ENCODE results near the gene MICOS13.

Gene MICOS13

DNA sequence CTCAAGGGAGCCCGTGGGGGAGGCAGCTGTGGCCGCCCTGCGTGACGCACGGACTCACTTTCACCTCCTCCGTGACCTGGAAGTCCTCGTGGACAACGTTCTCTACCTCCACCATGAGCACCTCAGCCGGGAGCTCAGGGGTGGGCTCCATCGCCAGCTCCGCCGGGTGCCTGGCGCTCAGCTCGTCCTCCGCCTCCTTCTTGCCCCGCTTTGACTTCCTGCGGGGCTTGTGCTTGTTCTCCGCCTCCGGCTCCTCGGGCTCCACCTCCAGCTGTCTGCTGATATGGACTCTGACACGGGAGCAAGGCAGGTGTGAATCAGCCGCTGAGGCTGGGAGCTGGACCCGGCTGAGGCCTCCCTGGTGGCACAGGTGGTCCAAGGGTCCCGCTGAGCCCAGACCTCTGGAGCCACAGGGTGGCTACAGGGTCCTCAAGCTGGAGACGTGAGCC is 31.4 kb upstream of the MICOS13 start:
- H3K36me3 ChIP-seq (ENCODE audit: control insufficient read depth, low read length): peaks cover 81% of the 10 kb centered on the region
- no peak overlapping the region for H3K4me3 ChIP-seq (ENCODE audit: low read length)
- H3K9me2 ChIP-seq (replicated peaks; ENCODE audit: control insufficient read depth, low read length): no peaks in the 10 kb centered on the region
- no peaks in the 10 kb centered on the region for H3K27me3 ChIP-seq (ENCODE audit: control insufficient read depth, low read length)
- H3K79me2 ChIP-seq (ENCODE audit: control insufficient read depth, low read length): peaks cover 44% of the 10 kb centered on the region
- TF ChIP-seq, protein P1, sequence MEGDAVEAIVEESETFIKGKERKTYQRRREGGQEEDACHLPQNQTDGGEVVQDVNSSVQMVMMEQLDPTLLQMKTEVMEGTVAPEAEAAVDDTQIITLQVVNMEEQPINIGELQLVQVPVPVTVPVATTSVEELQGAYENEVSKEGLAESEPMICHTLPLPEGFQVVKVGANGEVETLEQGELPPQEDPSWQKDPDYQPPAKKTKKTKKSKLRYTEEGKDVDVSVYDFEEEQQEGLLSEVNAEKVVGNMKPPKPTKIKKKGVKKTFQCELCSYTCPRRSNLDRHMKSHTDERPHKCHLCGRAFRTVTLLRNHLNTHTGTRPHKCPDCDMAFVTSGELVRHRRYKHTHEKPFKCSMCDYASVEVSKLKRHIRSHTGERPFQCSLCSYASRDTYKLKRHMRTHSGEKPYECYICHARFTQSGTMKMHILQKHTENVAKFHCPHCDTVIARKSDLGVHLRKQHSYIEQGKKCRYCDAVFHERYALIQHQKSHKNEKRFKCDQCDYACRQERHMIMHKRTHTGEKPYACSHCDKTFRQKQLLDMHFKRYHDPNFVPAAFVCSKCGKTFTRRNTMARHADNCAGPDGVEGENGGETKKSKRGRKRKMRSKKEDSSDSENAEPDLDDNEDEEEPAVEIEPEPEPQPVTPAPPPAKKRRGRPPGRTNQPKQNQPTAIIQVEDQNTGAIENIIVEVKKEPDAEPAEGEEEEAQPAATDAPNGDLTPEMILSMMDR (IDR thresholded peaks at IDR 0.05; ENCODE audit: low read depth, low read length, poor library complexity, severe bottlenecking): no peak
- TF ChIP-seq EZH2phosphoT487 (IDR thresholded peaks at IDR 0.05; ENCODE audit: borderline replicate concordance, low read length): no peak
- H3F3A ChIP-seq (ENCODE audit: control insufficient read depth, insufficient read depth): no peaks in the 10 kb centered on the region
- H3K4me2 ChIP-seq (ENCODE audit: low read length): no peak overlapping the region
- no peak overlapping the region for H3K27ac ChIP-seq (ENCODE audit: low read depth, low read length)
- H3K4me1 ChIP-seq (ENCODE audit: control insufficient read depth, low read length): no peaks in the 10 kb centered on the region
- no peaks in the 10 kb centered on the region for H3K9me3 ChIP-seq (ENCODE audit: control insufficient read depth, insufficient read depth, low read length)
- H4K20me1 ChIP-seq (ENCODE audit: control insufficient read depth, insufficient read depth, low read depth, low read length): no peaks in the 10 kb centered on the region

DNA sequence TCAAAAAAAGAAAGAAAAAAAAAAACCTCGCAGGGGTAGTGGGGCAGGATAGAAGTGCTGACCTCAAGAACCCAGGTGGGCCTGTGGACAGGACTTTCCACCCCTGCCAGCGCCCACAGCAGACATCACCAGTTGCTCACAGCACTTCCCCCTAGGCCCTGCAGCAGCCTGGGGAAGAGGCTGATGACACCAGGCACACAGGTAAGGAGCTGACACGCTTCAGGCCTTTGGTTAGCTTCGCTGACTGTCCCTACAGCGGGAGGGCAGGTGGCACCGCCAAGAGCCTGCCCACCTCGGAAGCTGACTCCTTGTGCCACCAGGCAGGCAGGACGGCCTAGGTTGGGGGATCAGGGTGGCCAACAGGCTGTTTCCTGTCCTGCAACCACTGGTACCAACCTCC is 30.7 kb upstream of the MICOS13 start:
- no peaks in the 10 kb centered on the region for H3K4me1 ChIP-seq (ENCODE audit: control insufficient read depth, low read length)
- H3K79me2 ChIP-seq (ENCODE audit: control insufficient read depth, low read length): peaks cover 38% of the 10 kb centered on the region
- no peak overlapping the region for H3K4me3 ChIP-seq (ENCODE audit: low read length)
- no peaks in the 10 kb centered on the region for H3K9me3 ChIP-seq (ENCODE audit: control insufficient read depth, insufficient read depth, low read length)
- H3K27ac ChIP-seq (ENCODE audit: low read depth, low read length): no peak overlapping the region
- H3F3A ChIP-seq (ENCODE audit: control insufficient read depth, insufficient read depth): no peaks in the 10 kb centered on the region
- H3K36me3 ChIP-seq (ENCODE audit: control insufficient read depth, low read length): peaks cover 82% of the 10 kb centered on the region
- H4K20me1 ChIP-seq (ENCODE audit: control insufficient read depth, insufficient read depth, low read depth, low read length): no peaks in the 10 kb centered on the region
- no peaks in the 10 kb centered on the region for H3K27me3 ChIP-seq (ENCODE audit: control insufficient read depth, low read length)
- TF ChIP-seq, protein P1 (IDR thresholded peaks at IDR 0.05; ENCODE audit: low read depth, low read length, poor library complexity, severe bottlenecking): no peak
- no peak for TF ChIP-seq EZH2phosphoT487 (IDR thresholded peaks at IDR 0.05; ENCODE audit: borderline replicate concordance, low read length)
- H3K4me2 ChIP-seq (ENCODE audit: low read length): no peak overlapping the region
- no peaks in the 10 kb centered on the region for H3K9me2 ChIP-seq (replicated peaks; ENCODE audit: control insufficient read depth, low read length)

DNA sequence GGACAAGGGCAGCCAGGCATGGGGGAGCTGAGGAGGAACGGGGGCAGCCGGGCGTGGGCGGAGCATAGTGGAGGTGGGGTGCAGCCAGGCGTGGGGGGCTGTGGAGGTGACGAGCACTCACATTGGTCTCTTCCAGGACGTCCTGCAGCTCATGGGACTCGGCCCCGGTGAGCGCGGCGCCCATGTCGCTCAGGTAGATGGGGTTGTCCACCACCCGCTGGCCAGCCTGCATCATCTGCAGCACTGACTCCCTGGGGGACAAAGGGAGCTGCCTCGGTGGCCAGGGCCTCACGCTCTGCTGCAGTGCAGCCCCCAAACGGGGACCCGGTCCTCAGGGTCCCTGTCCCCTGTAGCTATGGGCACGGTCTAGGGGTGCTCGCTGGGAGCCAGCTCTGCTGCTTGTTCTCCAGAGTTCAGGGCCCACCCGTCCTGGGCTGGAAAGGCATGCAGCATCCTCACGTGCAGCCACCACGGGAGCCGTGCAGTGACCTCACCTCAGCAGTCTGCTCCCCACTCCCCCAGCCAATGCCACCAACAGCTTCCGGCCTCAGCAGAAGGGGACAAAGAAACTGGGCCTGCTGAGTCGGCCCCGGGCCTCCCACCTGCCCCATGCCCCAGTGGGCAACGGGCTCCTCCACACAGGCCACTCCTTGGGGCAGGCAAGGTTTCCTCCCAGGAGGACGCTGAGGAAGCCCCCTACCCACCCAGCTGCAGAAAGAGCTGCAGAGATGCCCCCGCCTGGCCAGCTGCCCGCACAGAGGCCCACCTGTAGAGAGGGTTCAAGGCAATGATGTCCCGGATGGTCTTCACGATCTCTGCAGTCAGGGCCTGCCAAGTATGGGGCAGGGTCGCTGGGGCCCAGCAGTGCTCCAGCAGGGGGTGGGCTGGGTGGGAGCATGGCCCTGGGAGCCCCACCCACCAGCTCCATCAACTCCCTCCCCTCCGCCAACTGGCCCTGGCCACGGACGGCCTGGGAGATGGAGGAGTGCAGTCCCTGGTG is 27.6 kb upstream of the MICOS13 start:
- no peaks in the 10 kb centered on the region for H3F3A ChIP-seq (ENCODE audit: control insufficient read depth, insufficient read depth)

More for the DNA sequence above, 27.6 kb upstream of the MICOS13 start:
- Histone ChIP-seq H3K27me3 (ENCODE audit: control insufficient read depth, low read length) (no peaks in the 10 kb centered on the region), H3K79me2 (ENCODE audit: control insufficient read depth, low read length) (peaks cover 20% of the 10 kb centered on the region), H3K4me3 (ENCODE audit: low read length) (no peak overlapping the region), H3K9me2 (replicated peaks; ENCODE audit: control insufficient read depth, low read length) (no peaks in the 10 kb centered on the region), H3K9me3 (ENCODE audit: control insufficient read depth, insufficient read depth, low read length) (no peaks in the 10 kb centered on the region), H3K36me3 (ENCODE audit: control insufficient read depth, low read length) (peaks cover 89% of the 10 kb centered on the region), H3K4me2 (ENCODE audit: low read length) (no peak overlapping the region), H4K20me1 (ENCODE audit: control insufficient read depth, insufficient read depth, low read depth, low read length) (no peaks in the 10 kb centered on the region), H3K27ac (ENCODE audit: low read depth, low read length) (no peak overlapping the region), H3K4me1 (ENCODE audit: control insufficient read depth, low read length) (no peaks in the 10 kb centered on the region)
- TF ChIP-seq EZH2phosphoT487 (IDR thresholded peaks at IDR 0.05; ENCODE audit: borderline replicate concordance, low read length): no peak
- TF ChIP-seq, protein P1 (IDR thresholded peaks at IDR 0.05; ENCODE audit: low read depth, low read length, poor library complexity, severe bottlenecking): no peak
